NCI-H2171 treated with DMSO at 0.1 percent for 48 hours (cell line): ENCODE results near the gene TSN.

Source experiments
- DNase-seq: peaks from one replicate; lab custom pipeline; 2025; lab: John Stamatoyannopoulos, UW

TSN gene

GRCh38 chr2:121746071-121746578 lies 9.3 kb upstream of the TSN start:
- no peak for DNase-seq

GRCh38 chr2:121748202-121748601 lies 7.2 kb upstream of the TSN start:
- no peak for DNase-seq

- no peak for DNase-seq
These were observed 607 bp upstream of the TSN start for GRCh38 chr2:121754851-121755236.

- DNase-seq = no peak
These were observed 9.3 kb downstream of the TSN start for GRCh38 chr2:121764681-121765228.

GRCh38 chr2:121766624-121767023 lies 11.2 kb downstream of the TSN start:
- DNase-seq = no peak

GRCh38 chr2:121768143-121768755 lies 12.8 kb downstream of the TSN start:
- DNase-seq = no peak

- DNase-seq = peak; percentile 80
These were observed 16.7 kb downstream of the TSN start for GRCh38 chr2:121771976-121772742.

GRCh38 chr2:121774235-121774634 lies 18.8 kb downstream of the TSN start:
- no peak for DNase-seq

GRCh38 chr2:121776361-121776760 lies 20.9 kb downstream of the TSN start:
- no peak for DNase-seq

GRCh38 chr2:121776885-121777698 lies 21.6 kb downstream of the TSN start:
- peak; percentile 72 for DNase-seq

- no peak for DNase-seq
These were observed 22.2 kb downstream of the TSN start for GRCh38 chr2:121777699-121778058.

GRCh38 chr2:121778741-121779487 lies 23.5 kb downstream of the TSN start:
- DNase-seq = peak; percentile 48

GRCh38 chr2:121783180-121783579 lies 27.7 kb downstream of the TSN start:
- no peak for DNase-seq

- DNase-seq = no peak
These were observed 33.2 kb downstream of the TSN start for GRCh38 chr2:121788685-121789084.

GRCh38 chr2:121790276-121790956 lies 35.0 kb downstream of the TSN start:
- DNase-seq = no peak

GRCh38 chr2:121791290-121791689 lies 35.8 kb downstream of the TSN start:
- no peak for DNase-seq

- no peak for DNase-seq
These were observed 36.4 kb downstream of the TSN start for GRCh38 chr2:121791801-121792221.

- no peak for DNase-seq
These were observed 38.4 kb downstream of the TSN start for GRCh38 chr2:121793816-121794215.

- DNase-seq = no peak
These were observed 38.8 kb downstream of the TSN start for GRCh38 chr2:121794233-121794632.

- no peak for DNase-seq
These were observed 40.8 kb downstream of the TSN start for GRCh38 chr2:121796239-121796638.

GRCh38 chr2:121798617-121799016 lies 43.2 kb downstream of the TSN start:
- DNase-seq = no peak
